NCI-H345 treated with DMSO at 0.1 percent for 48 hours (cell line): ENCODE measurements around the gene TIMM13.
"Not testable (repeated sequence)": the region's sequence is repeated elsewhere in the genome, so short reads cannot be mapped to it uniquely, and the experiment has no call there.

Experiments used
- DNase-seq: peaks from one replicate; lab custom pipeline; 2025; ENCODE audit not compliant: unreplicated experiment; lab: John Stamatoyannopoulos, UW

Gene TIMM13

GRCh38 chr19:2416321-2417097 lies 10.9 kb downstream of the TIMM13 start:
- no peak for DNase-seq

- DNase-seq = no peak
Measured at GRCh38 chr19:2415973-2416319, 11.4 kb downstream of the TIMM13 start.

GRCh38 chr19:2415281-2415972 lies 12.0 kb downstream of the TIMM13 start:
- no peak for DNase-seq

GRCh38 chr19:2413629-2414028 lies 13.8 kb downstream of the TIMM13 start:
- DNase-seq = no peak

- DNase-seq = no peak
Measured at GRCh38 chr19:2413159-2413558, 14.2 kb downstream of the TIMM13 start.

- DNase-seq = no peak
Measured at GRCh38 chr19:2412449-2412848, 14.9 kb downstream of the TIMM13 start.

- DNase-seq = no peak
Measured at GRCh38 chr19:2411709-2412108, 15.7 kb downstream of the TIMM13 start.

GRCh38 chr19:2410023-2410422 lies 17.4 kb downstream of the TIMM13 start:
- no peak for DNase-seq

GRCh38 chr19:2409352-2409912 lies 18.0 kb downstream of the TIMM13 start:
- DNase-seq = no peak

- DNase-seq = no peak
Measured at GRCh38 chr19:2408247-2408646, 19.1 kb downstream of the TIMM13 start.

GRCh38 chr19:2399582-2399981 lies 27.8 kb downstream of the TIMM13 start:
- DNase-seq = no peak

- DNase-seq = no peak
Measured at GRCh38 chr19:2398735-2399305, 28.6 kb downstream of the TIMM13 start.

- not testable (repeated sequence) for DNase-seq
Measured at GRCh38 chr19:2397173-2397572, 30.2 kb downstream of the TIMM13 start.

- DNase-seq = not testable (repeated sequence)
Measured at GRCh38 chr19:2395293-2395829, 32.0 kb downstream of the TIMM13 start.

GRCh38 chr19:2394442-2395292 lies 32.7 kb downstream of the TIMM13 start:
- no peak for DNase-seq

GRCh38 chr19:2394054-2394441 lies 33.3 kb downstream of the TIMM13 start:
- no peak for DNase-seq

- not testable (repeated sequence) for DNase-seq
Measured at GRCh38 chr19:2392899-2393298, 34.5 kb downstream of the TIMM13 start.

- DNase-seq = no peak
Measured at GRCh38 chr19:2392366-2392765, 35.0 kb downstream of the TIMM13 start.

GRCh38 chr19:2391118-2391725 lies 36.2 kb downstream of the TIMM13 start:
- DNase-seq = peak; percentile 55

- DNase-seq = no peak
Measured at GRCh38 chr19:2389594-2389993, 37.8 kb downstream of the TIMM13 start.
